Hematopoietic multipotent progenitor cell treated with erythropoietin and hydrocortisone succinate and interleukin-3 and kit ligand, for 4 days (in vitro differentiated cells): ENCODE results near the gene TNN.
A peak's percentile ranks its signal among the peaks of the same experiment; 100 is the strongest.
"Not testable (repeated sequence)": the region's sequence is repeated elsewhere in the genome, so short reads cannot be mapped to it uniquely, and the experiment has no call there.

ENCODE experiments used
- DNase-seq: peaks from one replicate; pipeline ENCODE4 v3.0.0-alpha.2; 2015

The TNN gene

DNA sequence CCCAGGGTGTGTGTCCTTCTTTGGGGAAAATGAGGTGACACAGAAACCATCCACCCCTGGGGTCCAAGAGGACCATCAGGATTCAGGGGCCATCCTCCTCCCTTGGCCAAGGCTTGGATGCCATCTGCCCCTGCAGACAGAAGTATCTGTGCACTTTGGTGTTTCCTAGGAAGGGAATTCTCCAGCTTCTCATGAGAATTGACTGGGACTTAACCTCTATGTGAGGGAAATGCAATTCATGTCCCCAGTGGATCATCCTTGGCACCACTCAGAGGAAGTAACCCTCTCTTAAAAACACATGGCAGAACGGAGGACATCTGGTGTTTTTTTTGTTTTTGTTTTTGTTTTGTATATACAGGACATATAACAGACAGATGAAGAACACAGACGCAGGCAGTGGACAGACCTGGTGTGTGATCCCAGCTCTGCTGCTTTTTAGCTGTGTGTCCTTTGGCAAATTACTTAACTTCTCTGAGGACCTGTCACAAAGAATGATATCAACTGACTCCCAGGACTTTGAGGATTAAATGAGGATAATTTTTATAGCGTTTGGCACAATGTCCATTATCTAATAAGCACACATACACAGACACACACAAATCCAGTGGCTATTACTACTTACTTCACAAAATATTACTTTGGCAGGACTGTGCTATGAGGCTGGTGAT is 3.8 kb downstream of the TNN start:
- no peak for DNase-seq

DNA sequence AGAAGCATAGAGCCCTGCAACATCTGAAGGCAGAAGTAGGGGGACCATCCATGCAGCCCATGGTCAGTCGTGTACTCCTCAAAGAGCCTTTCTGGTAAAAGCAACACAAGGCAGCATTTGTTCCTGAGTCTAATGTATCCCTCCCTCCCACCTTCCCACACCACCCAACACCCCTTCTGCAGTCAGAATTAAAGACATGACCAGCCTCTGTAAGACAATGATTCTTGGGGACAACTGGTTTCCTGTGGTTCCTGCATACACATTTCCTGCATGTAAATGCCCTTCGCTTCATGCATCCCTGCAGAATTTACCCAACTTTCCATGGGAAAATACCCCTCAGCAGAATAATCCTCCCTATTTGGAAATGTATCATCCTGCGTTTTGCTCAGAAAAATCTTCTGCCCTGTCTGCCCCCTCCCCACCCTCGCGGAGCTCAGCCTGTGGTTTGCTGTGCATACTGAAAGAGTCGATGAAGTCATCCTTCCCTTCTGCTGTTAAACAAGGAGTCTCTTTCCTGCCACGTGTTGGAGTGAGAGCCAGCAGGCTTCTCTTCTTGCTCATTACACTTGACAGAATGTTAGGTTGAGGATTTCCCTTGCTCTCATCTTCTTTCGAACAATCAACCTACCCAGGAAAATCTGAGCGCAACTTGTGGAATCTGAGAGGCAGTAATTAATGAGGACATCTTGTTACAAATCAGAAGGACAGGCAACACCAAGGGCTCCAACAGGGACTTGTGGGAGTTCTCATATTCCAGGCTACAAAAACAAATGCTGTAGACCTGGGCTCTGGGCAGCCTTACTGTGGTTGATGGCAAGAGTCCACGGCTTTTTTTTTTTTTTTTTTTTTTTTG is 4.7 kb downstream of the TNN start:
- DNase-seq: peak; percentile 73

DNA sequence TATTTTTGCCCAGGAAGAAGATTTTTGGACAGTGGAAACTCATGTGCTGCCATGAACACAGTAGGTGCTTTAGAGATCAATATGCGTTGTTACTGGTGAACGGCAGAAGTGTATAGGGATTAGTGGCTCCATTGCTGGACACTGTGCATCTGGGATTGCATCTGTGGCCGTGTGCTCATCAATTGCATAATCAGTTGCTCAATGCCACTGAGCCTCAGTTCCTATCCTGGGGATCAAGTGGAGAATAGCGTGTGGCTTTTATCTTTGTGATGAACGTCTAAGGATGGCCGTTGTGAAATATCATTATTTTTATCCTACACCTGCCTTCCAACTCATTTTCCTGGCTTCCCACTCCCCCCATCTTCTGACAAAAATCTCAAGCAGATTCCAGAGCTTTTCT is 5.4 kb downstream of the TNN start:
- DNase-seq: peak; percentile 31

DNA sequence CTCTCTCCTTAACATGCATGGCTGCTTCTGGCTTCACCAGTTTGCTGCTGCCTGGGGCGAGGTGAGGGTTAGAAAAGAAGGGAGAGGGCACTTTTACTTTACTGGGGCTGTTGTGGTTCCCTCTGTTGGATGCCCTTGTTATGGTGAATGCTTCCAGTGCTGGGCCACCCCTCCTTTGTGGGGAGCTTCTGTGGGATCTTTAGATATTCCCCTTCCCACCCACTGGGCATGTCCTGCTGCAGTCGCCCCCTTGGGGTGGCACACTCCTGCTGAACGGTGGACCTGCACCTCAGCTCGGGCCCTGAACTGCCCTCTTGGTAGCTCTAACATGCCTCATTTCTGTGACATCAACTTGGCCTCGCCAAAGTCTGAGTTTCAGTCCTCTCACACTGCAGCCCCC is 6.0 kb downstream of the TNN start:
- no peak for DNase-seq

DNA sequence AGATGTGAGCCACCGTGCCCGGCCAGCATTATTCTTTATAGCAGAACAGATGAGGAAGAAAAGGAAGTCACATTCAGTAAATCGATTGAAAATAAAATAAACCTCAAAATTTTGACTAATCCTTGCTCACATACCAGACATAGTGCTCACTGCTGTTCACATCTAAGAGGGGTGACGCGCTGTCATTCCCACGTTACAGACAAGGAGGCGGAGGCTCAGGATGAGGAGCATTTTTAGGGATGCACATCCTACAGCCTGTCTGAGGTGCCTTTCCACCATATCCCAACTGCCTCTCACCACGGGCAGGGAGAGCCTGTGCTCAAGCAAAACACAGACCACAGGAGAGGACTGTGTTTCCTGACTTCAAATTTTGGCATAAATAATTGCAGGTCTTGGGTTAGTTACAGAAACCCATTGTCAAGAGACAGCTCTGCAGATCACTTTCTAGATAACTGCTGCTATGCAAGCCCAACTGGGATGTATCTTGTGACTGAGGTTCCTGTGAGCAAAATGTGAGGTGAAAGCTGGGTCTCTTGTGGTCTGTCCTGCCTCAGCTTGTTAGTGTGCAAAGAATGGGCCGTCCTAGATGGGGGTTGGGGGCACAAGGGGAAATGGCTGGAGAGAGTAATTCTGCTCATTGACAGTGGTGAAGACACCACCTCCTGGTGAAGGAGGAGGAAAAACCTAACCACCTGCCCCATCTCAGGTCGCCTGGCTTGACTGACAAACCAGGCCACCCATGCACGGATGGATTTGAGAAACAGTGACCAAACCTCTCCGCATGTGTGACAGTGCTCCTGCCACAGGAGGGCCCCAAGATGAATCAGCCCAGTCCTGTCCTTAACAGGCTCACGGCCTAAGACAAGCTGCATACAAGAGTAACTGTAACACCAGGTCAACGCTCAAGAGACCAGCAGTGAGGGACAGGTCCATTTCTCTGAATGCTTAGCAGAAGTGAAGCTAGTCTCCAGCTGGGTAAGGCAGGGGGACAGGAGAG is 8.2 kb downstream of the TNN start:
- peak; percentile 49 for DNase-seq

DNA sequence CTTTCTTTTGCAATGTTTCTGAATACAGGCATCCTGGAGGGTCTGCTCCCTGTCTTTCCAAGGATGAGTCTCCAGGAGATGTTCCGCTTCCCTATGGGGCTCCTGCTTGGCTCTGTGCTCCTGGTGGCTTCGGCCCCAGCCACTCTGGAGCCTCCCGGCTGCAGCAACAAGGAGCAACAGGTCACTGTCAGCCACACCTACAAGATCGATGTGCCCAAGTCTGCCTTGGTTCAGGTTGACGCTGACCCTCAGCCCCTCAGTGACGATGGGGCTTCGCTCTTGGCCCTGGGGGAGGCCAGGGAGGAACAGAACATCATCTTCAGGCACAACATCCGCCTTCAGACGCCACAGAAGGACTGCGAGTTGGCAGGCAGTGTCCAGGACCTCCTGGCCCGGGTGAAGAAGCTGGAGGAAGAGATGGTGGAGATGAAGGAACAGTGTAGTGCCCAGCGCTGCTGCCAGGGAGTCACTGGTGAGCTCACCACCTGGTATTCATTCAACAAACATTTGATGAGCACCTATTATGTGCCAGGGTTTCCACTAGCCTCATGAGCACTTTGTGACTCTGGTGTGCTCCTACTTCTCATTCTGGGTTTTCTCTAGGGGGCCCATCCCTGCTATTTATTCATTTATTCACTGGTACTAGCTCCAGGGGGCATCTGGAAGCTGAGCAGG is 9.9 kb downstream of the TNN start:
- no peak for DNase-seq

DNA sequence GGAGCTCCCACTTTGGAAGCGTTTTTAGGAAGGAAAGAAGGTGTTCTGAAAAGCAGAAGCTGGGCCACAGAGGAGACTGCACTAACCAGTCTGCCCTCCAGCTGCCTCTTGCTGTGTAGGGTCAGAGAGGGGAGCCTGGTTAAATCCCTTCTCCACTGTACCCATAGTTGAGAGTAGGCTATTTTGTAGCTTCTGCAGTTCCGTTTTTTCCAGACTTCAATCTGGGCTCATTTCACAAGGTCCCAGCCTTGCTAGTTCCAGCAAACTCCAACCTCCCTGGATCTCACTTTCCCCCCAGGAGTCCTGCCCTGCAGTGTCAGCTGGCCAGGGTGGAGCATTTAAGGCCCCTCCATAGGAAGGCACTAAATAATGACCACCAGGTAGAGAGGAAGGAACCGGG is 11.0 kb downstream of the TNN start:
- no peak for DNase-seq

DNA sequence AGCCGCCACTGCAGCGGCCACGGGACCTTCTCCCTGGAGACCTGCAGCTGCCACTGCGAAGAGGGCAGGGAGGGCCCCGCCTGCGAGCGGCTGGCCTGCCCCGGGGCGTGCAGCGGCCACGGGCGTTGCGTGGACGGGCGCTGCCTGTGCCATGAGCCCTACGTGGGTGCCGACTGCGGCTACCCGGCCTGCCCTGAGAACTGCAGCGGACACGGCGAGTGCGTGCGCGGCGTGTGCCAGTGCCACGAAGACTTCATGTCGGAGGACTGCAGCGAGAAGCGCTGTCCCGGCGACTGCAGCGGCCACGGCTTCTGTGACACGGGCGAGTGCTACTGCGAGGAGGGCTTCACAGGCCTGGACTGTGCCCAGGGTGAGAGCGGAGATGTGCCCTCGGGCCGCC is 11.7 kb downstream of the TNN start:
- DNase-seq: no peak

DNA sequence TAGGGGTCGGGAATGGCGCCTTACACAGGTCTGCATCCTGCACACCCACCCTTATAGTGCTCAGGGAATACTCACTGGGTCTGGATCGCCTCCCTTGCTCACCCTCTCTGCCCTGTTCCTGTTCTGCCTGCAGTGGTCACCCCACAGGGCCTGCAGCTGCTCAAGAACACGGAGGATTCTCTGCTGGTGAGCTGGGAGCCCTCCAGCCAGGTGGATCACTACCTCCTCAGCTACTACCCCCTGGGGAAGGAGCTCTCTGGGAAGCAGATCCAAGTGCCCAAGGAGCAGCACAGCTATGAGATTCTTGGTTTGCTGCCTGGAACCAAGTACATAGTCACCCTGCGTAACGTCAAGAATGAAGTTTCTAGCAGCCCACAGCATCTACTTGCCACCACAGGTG is 12.4 kb downstream of the TNN start:
- DNase-seq: no peak

DNA sequence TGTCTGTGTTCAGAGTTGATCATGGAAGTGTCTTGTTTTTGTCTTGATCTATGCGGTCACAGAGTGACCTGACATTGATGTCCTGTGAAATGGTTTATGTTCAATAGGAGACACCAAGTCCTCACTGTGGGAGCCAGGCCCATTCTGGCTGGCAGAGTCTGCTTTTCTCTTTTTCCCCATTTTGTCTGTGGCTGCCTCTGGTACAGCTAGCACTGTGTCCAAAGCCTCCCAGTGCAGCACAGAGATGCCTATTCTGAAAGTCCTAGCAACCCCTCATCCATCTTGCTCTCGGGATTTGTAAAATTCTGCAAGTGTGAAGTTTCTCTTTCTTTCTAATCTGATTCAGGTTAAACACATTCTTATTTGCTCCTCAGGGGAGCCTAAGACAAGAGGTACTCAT is 14.3 kb downstream of the TNN start:
- DNase-seq: no peak

DNA sequence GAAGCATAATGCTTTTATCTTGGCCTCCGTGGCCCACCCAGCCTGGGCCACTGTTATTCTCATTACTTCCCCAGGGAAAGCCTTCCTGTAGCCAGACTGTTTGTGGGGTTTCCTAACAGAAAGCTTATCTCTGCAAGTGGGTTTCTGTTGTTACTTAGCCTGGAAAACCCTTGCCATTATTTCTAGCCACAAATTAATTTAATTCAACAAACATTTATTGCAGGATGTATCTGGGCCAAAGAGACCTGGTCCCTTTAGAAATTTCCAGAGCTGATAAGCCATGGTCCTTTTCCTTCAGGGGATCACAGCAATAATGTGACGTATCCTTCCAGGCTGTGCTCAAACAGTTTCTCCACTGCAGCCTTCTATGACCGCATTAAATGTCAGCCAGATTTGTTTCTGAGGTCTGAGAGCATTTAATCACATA is 20.9 kb downstream of the TNN start:
- DNase-seq: no peak

DNA sequence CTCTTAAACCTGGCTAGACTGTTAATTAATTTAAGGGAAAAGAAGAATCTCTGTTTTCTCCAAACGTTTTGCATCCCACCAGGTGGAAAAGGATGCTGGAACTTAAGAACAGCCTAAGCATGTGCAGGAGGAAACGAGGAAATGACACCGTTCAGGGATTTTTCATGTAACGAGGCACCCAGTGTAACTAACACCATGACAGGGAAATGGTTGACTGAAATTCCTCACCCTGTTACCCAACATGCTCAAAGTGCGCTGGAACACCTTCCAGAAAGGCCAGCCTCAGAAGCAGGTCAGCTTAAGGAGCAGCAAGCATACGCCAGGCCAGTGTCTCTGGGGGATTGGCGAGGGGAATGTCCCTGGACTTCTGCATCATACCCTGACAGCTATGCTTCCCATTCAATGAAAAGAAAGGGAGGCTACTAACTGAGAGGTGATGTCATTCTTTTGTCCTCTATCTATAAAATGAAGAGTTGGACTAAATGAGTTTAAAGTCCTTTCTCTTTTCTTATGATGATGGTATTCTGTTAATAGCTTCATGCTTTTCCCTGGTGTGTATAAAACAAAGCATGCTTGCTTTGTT is 21.6 kb downstream of the TNN start:
- DNase-seq: no peak

DNA sequence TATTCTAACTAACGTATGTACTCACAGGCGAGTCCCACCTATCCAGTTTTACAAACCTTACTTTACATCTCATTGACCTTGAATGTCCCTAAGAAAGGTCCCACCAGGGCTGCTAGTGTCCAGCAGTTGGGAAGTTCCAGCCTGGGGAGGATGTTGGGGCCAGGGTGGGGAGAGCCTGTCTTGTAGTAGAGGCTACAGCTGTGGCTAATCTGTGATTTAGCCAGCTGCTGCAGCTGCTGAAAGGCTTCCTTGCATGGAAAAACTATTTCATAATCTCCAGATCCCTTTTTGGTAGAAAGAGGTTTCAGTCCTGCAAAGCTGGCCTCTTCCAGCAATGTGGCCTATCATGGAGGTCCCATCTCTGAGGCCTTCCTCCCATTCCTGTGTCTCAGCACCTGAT is 23.1 kb downstream of the TNN start:
- DNase-seq: peak; percentile 6

DNA sequence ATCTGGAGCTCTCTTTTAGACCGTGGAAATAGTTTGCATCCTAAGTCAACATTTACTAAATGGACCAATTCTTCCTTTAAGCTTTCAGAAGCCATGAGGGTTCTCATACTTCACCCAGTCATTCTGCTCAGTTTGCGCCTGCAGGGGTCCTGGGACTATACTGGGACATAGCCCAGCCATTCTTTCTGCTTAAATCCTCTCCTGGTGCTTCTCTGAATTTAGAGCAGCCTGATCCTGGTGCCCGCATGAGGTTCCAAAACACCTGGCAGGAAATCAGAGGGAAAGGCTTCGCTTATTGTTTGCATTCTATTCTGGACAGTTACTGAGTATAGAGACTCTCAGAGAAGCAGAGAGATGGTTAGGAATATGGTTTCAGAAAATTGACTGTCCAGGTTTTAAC is 27.0 kb downstream of the TNN start:
- no peak for DNase-seq

DNA sequence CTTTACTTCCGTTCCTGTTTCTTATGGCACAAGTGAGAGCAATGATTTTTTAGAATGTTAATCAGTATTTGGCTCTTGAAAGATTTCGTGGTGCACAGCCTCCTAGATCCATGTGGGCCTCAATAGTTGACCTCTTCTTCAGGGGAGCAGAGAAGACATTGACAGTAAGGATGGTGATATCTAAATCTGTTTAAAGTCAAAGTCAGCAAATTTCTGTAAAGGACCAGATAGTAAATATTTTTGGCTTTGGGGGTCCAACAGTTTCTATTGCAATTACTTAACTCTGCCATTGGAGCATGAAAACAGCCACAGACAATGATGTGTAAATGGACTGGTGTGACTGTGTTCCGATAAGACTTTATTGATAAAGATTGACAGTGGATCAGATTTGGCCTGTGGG is 27.4 kb downstream of the TNN start:
- no peak for DNase-seq

DNA sequence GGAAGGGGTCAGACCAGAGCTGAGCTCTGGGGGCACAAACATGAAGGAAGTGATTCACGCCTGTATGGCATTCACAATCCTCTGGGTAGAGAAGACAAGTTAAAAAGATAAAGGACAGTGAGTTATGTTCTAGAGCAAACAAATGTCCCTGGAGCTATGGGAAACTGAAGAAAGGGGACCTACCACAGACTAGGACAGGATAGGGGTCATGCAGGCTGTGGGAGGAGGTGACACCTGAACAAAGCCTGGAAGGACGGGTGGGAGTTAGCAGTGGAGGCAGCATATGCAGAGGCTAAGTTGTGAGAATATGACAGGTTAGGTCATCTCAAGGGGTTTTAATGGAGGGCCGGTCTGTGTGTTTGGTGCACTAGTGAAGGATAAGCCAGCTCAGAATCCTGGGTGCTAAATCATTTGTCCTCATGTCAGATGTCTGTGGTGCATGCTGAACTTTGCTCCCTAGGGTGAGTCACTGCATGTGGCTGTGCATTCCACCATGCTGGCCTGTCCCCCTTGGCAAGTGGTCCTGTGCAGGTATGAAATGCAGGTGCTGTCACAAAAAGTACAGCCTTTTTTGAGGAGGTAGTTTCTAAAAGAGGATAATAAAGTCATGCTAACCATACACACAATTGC is 28.5 kb downstream of the TNN start:
- no peak for DNase-seq

DNA sequence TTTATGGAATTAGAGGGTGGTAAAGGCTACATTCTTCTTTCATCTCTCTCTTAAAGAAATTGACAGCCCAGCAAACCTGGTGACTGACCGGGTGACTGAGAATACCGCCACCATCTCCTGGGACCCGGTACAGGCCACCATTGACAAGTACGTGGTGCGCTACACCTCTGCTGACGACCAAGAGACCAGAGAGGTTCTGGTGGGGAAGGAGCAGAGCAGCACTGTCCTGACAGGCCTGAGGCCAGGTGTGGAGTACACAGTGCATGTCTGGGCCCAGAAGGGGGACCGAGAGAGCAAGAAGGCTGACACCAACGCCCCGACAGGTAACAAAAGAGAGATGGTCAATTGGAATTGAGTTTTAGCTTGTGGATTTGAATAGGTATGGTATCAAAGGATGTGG is 29.7 kb downstream of the TNN start:
- no peak for DNase-seq

DNA sequence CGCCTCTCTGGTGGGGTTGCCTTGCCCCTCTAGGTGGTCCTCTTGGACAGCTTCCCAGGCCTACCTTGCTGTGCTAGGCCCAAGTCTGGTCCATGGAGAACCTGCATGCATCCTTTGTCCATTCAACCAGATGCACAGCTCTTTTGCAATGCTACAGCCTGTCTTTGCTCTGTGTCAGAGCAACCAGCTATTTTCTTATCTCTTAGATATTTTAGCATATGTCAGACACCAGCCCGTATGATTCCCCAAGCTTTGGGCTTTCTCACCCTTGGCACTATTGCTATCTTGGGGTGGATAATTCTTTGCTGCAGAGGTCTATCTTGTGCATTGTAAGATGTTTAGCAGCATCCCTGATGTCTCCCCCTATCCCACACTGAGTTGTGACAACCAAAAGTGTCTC is 32.3 kb downstream of the TNN start:
- no peak for DNase-seq

DNA sequence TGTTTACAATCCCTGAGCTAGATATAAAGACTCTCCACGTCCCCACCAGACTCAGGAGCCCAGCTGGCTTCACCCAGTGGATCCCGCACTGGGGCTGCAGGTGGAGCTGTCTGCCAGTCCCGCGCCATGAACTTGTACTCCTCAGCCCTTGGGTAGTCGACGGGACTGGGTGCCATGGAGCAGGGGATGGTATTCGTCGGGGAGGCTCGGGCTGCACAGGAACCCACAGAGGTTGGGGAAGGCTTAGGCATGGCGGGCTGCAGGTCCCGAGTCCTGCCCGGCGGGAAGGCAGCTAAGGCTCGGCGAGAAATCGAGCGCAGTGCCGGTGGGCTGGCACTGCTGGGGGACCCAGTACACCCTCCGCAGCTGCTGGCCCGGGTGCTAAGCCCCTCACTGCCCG is 34.5 kb downstream of the TNN start:
- not testable (repeated sequence) for DNase-seq

DNA sequence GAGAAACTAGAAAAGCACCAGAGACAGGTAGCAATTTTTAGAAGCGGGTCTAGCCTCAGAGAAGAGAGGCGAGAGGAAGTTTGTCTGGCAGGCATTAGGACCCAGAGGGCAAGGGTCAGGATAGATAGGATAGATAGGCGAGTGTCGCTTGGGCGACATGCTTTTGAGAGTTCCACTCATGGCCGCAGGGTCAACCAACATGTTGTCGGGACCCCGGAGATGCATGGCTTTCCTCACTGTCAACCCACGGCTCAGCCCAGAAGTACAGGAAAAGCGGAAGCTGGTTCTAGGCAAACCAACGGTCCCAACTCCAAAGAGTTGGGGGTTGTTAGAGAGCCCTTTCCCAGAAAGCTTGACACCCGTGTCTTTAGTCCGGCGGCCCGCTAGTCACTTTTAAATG is 38.9 kb downstream of the TNN start:
- not testable (repeated sequence) for DNase-seq

DNA sequence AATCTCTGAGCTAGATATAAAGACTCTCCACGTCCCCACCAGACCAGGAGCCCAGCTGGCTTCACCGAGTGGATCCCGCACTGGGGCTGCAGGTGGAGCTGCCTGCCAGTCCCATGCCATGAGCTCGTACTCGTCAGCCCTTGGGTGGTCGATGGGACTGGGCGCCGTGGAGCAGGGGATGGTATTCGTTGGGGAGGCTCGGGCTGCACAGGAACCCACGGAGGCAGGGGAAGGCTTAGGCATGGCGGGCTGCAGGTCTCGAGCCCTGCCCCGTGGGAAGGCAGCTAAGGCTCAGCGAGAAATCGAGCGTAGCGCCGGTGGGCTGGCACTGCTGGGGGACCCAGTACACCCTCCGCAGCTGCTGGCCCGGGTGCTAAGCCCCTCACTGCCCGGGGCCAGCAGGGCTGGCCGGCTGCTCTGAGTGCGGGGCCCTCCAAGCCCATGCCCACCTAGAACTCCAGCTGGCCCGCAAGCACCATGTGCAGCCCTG is 40.7 kb downstream of the TNN start:
- DNase-seq: not testable (repeated sequence)

DNA sequence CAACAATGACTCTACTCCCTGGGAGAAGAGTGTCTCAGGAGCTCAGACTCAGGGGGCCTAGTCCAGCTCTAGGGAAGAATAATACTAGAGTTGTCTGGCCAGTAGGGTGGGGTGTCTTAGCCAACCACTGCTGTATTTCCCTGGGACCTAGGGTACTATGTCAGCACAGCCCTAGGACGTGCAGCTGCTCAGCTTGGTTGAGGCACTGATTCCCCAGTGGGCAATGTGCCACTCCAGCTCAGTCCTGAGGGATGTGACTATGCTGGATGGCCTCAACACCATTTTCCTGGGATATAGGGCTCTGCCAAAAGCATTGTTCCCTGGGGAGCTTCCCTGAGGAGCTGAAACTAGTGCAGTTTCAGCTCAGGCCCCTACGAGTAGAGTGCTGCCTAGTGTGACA is 47.4 kb downstream of the TNN start:
- DNase-seq: no peak
